ENCODE results near the gene ASB18.

- TF ChIP-seq TAF1 (IDR thresholded peaks at IDR 0.05; ENCODE audit: borderline replicate concordance, insufficient read depth, low read length) (no peak), POLR2AphosphoS5 (IDR thresholded peaks at IDR 0.05; ENCODE audit: low read depth, low read length) (no peak), REST (IDR thresholded peaks at IDR 0.05; ENCODE audit: insufficient read depth in 1 of 2, low read depth in 2 of 2, low read length in 2 of 2) (no peak), FOXP2 (optimal IDR thresholded peaks at IDR 0.05; ENCODE audit: borderline replicate concordance, extremely low read depth, extremely low read length, insufficient read depth) (peak; percentile 25), SIN3A (IDR thresholded peaks at IDR 0.05; ENCODE audit: borderline replicate concordance, insufficient read depth, low read length) (no peak)
Observed at GRCh38 chr2:236177604-236177966, 86.6 kb downstream of the ASB18 start.
